Adrenal gland (tissue), 5 donors: ENCODE measurements around the gene EGFLAM.

Source experiments
- POLR2A ChIP-seq, 2 donors: fragments of 450-650 bp; IDR thresholded peaks; one replicate each; pipeline ENCODE4 v1.6.1; 2017; ENCODE audit warnings: antibody characterized with exemption in 2 of 2, mild to moderate bottlenecking in 2 of 2, moderate library complexity in 1 of 2
- TF ChIP-seq, protein P1 (sequence below), 6 experiments: fragments of 450-650 bp in 4 of 6; fragments of 200-600 bp in 2 of 6; sonication (generic) in 1 of 6; IDR thresholded peaks; 1 replicate in 5 of 6; 2 replicates in 1 of 6; pipeline versions ENCODE4 v1.5.1 to v1.8.0; 2016 to 2021; ENCODE audit warnings: antibody characterized with exemption in 6 of 6, mild to moderate bottlenecking in 2 of 6, moderate library complexity in 1 of 6
- donor health status: DM: no; HTN: no; CAD: no.

DNA sequence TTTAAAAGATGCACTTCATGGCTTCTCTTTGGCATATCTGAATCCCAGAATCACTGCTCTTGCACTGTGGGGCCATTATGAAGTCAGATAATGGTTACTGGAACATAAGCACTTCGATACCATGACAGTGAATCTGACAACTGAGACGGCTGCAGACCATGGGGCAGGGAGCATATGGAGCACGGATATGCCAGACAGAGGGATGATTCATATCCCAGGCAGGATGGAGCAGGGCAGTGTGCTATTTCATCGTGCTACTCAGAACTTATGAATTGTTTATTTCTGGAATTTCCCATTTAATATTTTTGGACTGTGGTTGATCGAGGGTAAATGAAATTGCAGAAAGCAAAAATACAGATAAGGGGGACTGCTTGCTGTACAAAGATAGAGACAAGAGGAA, 145.0 kb downstream of the EGFLAM start:
- TF ChIP-seq, protein P1, sequence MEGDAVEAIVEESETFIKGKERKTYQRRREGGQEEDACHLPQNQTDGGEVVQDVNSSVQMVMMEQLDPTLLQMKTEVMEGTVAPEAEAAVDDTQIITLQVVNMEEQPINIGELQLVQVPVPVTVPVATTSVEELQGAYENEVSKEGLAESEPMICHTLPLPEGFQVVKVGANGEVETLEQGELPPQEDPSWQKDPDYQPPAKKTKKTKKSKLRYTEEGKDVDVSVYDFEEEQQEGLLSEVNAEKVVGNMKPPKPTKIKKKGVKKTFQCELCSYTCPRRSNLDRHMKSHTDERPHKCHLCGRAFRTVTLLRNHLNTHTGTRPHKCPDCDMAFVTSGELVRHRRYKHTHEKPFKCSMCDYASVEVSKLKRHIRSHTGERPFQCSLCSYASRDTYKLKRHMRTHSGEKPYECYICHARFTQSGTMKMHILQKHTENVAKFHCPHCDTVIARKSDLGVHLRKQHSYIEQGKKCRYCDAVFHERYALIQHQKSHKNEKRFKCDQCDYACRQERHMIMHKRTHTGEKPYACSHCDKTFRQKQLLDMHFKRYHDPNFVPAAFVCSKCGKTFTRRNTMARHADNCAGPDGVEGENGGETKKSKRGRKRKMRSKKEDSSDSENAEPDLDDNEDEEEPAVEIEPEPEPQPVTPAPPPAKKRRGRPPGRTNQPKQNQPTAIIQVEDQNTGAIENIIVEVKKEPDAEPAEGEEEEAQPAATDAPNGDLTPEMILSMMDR (IDR thresholded peaks at IDR 0.05), result no peak
- no peak for TF ChIP-seq POLR2A (IDR thresholded peaks at IDR 0.05)
